K562 (cell line): ENCODE measurements around the gene WDR47.

Experiments
- CEBPB ChIP-seq: fragments of 450-650 bp; IDR thresholded peaks from 2 replicates; pipeline ENCODE4 v1.6.1; 2016; ENCODE audit warnings: missing genetic modification characterization, missing compliant biosample characterization
- DACH1 ChIP-seq: fragments of 450-650 bp; IDR thresholded peaks from 2 replicates; pipeline ENCODE4 v1.6.1; 2018; ENCODE audit not compliant: partially characterized antibody
- EP300 ChIP-seq: IDR thresholded peaks from 2 replicates; pipeline ENCODE4 v1.6.1; 2012; ENCODE audit warnings: low read length, improper control_type of control experiment
- ZNF146 ChIP-seq: IDR thresholded peaks from one replicate; pipeline ENCODE4 v1.6.1; 2018; ENCODE audit warnings: missing compliant biosample characterization; ENCODE audit not compliant: unreplicated experiment
- ZNF384 ChIP-seq: IDR thresholded peaks from 2 replicates; pipeline ENCODE4 v1.6.1; 2012; ENCODE audit warnings: low read depth, low read length, improper control_type of control experiment
- TF ChIP-seq, protein P1 (sequence below): fragments of 250-450 bp; sonication (Bioruptor Pico); IDR thresholded peaks from 2 replicates; pipeline ENCODE4 v1.4.0; 2020; ENCODE audit warnings: mild to moderate bottlenecking
- TF ChIP-seq, protein P2 (sequence below): fragments of 250-450 bp; sonication (Bioruptor Pico); IDR thresholded peaks from 2 replicates; pipeline ENCODE4 v1.9.0; 2021; ENCODE audit warnings: mild to moderate bottlenecking
- TF ChIP-seq, protein P3 (sequence below), 2 experiments: fragments of 450-650 bp; formaldehyde crosslinking in 1 of 2; IDR thresholded peaks; 2 replicates each; pipeline versions ENCODE4 v1.4.0 to v1.6.1; 2014 to 2020; ENCODE audit warnings: mild to moderate bottlenecking in 2 of 2, borderline replicate concordance in 1 of 2, low read depth in 1 of 2
- TF ChIP-seq, protein P4 (sequence below): fragments of 250-450 bp; sonication (Bioruptor Pico); IDR thresholded peaks from 2 replicates; pipeline ENCODE4 v1.5.0; 2020; ENCODE audit warnings: mild to moderate bottlenecking
- TF ChIP-seq, protein P5 (sequence below), 2 experiments: fragments of 450-650 bp in 1 of 2; sonication (generic) in 1 of 2; formaldehyde crosslinking in 1 of 2; IDR thresholded peaks; 2 replicates each; pipeline versions ENCODE4 v1.7.1 to v1.9.0; 2016 to 2022; ENCODE audit warnings: inconsistent platforms in 1 of 2, mild to moderate bottlenecking in 1 of 2, missing genetic modification reagents in 1 of 2

DNA sequence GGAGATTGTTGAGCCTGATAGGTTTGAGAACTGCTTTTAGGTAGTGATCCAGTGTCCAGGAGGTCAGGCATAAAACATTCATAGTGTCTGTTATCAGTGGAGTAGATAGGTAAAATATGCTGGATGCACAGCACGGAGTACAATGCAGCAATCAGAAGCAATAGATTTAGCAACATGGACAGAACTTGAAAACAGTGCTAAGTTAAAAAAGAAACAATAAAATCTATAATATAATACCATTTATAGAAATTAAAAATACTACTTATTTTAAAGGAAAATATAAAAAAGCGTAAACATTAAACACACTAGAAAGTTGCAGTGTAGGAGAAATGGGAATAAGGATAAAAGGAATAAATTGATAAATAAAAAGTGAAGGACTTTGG is 37.3 kb upstream of the WDR47 start:
- TF ChIP-seq DACH1 (no peak), CEBPB (tag) (no peak), ZNF146 (CRISPR knock-in tag) (no peak), ZNF384 (no peak), EP300 (no peak)
- TF ChIP-seq, protein P1, sequence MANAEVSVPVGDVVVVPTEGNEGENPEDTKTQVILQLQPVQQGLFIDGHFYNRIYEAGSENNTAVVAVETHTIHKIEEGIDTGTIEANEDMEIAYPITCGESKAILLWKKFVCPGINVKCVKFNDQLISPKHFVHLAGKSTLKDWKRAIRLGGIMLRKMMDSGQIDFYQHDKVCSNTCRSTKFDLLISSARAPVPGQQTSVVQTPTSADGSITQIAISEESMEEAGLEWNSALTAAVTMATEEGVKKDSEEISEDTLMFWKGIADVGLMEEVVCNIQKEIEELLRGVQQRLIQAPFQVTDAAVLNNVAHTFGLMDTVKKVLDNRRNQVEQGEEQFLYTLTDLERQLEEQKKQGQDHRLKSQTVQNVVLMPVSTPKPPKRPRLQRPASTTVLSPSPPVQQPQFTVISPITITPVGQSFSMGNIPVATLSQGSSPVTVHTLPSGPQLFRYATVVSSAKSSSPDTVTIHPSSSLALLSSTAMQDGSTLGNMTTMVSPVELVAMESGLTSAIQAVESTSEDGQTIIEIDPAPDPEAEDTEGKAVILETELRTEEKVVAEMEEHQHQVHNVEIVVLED (CRISPR knock-in tag), result no peak
- TF ChIP-seq, protein P2, sequence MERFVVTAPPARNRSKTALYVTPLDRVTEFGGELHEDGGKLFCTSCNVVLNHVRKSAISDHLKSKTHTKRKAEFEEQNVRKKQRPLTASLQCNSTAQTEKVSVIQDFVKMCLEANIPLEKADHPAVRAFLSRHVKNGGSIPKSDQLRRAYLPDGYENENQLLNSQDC (CRISPR knock-in tag), result no peak
- TF ChIP-seq, protein P3, sequence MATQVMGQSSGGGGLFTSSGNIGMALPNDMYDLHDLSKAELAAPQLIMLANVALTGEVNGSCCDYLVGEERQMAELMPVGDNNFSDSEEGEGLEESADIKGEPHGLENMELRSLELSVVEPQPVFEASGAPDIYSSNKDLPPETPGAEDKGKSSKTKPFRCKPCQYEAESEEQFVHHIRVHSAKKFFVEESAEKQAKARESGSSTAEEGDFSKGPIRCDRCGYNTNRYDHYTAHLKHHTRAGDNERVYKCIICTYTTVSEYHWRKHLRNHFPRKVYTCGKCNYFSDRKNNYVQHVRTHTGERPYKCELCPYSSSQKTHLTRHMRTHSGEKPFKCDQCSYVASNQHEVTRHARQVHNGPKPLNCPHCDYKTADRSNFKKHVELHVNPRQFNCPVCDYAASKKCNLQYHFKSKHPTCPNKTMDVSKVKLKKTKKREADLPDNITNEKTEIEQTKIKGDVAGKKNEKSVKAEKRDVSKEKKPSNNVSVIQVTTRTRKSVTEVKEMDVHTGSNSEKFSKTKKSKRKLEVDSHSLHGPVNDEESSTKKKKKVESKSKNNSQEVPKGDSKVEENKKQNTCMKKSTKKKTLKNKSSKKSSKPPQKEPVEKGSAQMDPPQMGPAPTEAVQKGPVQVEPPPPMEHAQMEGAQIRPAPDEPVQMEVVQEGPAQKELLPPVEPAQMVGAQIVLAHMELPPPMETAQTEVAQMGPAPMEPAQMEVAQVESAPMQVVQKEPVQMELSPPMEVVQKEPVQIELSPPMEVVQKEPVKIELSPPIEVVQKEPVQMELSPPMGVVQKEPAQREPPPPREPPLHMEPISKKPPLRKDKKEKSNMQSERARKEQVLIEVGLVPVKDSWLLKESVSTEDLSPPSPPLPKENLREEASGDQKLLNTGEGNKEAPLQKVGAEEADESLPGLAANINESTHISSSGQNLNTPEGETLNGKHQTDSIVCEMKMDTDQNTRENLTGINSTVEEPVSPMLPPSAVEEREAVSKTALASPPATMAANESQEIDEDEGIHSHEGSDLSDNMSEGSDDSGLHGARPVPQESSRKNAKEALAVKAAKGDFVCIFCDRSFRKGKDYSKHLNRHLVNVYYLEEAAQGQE (IDR thresholded peaks at IDR 0.05; ENCODE audit: borderline replicate concordance), result no peak
- TF ChIP-seq, protein P3 (CRISPR knock-in tag; IDR thresholded peaks at IDR 0.05; ENCODE audit: low read depth), result no peak
- TF ChIP-seq, protein P4, sequence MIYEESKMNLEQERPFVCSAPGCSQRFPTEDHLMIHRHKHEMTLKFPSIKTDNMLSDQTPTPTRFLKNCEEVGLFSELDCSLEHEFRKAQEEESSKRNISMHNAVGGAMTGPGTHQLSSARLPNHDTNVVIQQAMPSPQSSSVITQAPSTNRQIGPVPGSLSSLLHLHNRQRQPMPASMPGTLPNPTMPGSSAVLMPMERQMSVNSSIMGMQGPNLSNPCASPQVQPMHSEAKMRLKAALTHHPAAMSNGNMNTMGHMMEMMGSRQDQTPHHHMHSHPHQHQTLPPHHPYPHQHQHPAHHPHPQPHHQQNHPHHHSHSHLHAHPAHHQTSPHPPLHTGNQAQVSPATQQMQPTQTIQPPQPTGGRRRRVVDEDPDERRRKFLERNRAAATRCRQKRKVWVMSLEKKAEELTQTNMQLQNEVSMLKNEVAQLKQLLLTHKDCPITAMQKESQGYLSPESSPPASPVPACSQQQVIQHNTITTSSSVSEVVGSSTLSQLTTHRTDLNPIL (CRISPR knock-in tag), result no peak
- TF ChIP-seq, protein P5, sequence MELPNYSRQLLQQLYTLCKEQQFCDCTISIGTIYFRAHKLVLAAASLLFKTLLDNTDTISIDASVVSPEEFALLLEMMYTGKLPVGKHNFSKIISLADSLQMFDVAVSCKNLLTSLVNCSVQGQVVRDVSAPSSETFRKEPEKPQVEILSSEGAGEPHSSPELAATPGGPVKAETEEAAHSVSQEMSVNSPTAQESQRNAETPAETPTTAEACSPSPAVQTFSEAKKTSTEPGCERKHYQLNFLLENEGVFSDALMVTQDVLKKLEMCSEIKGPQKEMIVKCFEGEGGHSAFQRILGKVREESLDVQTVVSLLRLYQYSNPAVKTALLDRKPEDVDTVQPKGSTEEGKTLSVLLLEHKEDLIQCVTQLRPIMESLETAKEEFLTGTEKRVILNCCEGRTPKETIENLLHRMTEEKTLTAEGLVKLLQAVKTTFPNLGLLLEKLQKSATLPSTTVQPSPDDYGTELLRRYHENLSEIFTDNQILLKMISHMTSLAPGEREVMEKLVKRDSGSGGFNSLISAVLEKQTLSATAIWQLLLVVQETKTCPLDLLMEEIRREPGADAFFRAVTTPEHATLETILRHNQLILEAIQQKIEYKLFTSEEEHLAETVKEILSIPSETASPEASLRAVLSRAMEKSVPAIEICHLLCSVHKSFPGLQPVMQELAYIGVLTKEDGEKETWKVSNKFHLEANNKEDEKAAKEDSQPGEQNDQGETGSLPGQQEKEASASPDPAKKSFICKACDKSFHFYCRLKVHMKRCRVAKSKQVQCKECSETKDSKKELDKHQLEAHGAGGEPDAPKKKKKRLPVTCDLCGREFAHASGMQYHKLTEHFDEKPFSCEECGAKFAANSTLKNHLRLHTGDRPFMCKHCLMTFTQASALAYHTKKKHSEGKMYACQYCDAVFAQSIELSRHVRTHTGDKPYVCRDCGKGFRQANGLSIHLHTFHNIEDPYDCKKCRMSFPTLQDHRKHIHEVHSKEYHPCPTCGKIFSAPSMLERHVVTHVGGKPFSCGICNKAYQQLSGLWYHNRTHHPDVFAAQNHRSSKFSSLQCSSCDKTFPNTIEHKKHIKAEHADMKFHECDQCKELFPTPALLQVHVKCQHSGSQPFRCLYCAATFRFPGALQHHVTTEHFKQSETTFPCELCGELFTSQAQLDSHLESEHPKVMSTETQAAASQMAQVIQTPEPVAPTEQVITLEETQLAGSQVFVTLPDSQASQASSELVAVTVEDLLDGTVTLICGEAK (IDR thresholded peaks at IDR 0.05), result no peak
- TF ChIP-seq, protein P5 (CRISPR knock-in tag; IDR thresholded peaks at IDR 0.05), result no peak
